ENCODE data around the gene GMDS. TPM values are rescaled to one million over a fixed set of nuclear protein-coding genes. Genes with fewer than 3 reads are reported as not detected.

Gene GMDS
- total RNA-seq, 4 donors from 2014 or later, result 3.4 to 7.2 (median 4.6) TPM

DNA sequence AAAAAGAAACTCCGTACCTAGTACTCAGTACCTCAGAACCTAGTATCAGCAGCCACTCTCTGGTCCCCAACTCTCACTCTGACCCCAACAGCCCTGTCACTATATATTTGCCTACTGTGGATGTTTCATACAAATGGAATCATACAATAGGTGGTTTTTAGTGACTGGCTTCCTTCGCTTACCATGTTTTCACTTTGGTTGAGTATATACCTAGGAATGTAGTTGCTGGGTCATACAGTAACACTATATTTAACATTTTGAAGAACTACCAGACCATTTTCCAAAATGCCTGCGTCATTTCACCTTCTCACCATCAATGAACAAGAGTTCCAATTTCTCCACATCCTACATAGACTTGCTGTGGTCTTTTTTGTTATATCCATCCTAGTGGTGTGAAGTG is 283.2 kb downstream of the GMDS start:
- Histone ChIP-seq H3K4me3 (no peak overlapping the region), H3K4me1 (no peaks in the 10 kb centered on the region), H3K9me3 (no peaks in the 10 kb centered on the region), H3K27me3 (no peaks in the 10 kb centered on the region), H3K27ac (no peak overlapping the region), H3K36me3 (no peaks in the 10 kb centered on the region)
- ATAC-seq (no peak), DNase-seq (no peak)
- in situ Hi-C loops (cut with MboI; ENCODE audit: low sequenced_read_pairs in 4 of 4) (no loop called here), intact Hi-C loops (cut with DNase I; ENCODE audit: low total_unique reads) (no loop called here)
- TF ChIP-seq, protein P1, sequence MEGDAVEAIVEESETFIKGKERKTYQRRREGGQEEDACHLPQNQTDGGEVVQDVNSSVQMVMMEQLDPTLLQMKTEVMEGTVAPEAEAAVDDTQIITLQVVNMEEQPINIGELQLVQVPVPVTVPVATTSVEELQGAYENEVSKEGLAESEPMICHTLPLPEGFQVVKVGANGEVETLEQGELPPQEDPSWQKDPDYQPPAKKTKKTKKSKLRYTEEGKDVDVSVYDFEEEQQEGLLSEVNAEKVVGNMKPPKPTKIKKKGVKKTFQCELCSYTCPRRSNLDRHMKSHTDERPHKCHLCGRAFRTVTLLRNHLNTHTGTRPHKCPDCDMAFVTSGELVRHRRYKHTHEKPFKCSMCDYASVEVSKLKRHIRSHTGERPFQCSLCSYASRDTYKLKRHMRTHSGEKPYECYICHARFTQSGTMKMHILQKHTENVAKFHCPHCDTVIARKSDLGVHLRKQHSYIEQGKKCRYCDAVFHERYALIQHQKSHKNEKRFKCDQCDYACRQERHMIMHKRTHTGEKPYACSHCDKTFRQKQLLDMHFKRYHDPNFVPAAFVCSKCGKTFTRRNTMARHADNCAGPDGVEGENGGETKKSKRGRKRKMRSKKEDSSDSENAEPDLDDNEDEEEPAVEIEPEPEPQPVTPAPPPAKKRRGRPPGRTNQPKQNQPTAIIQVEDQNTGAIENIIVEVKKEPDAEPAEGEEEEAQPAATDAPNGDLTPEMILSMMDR (IDR thresholded peaks at IDR 0.05 in 4 of 5, conservative IDR thresholded peaks at IDR 0.05 in 1 of 5), result no peak
- no peak for TF ChIP-seq POLR2A (IDR thresholded peaks at IDR 0.05)

GRCh38 chr6:1960486-1961142 is 284.8 kb downstream of the GMDS start:
- no peak for DNase-seq
- Histone ChIP-seq H3K27ac (no peak overlapping the region), H3K36me3 (no peaks in the 10 kb centered on the region), H3K4me1 (no peaks in the 10 kb centered on the region), H3K4me3 (no peak overlapping the region), H3K27me3 (no peaks in the 10 kb centered on the region), H3K9me3 (no peaks in the 10 kb centered on the region)
- TF ChIP-seq POLR2A (IDR thresholded peaks at IDR 0.05), result no peak
- TF ChIP-seq, protein P1 (IDR thresholded peaks at IDR 0.05 in 4 of 5, conservative IDR thresholded peaks at IDR 0.05 in 1 of 5), result no peak
- in situ Hi-C loops (cut with MboI; ENCODE audit: low sequenced_read_pairs in 4 of 4) (no loop called here), intact Hi-C loops (cut with DNase I; ENCODE audit: low total_unique reads) (no loop called here)
- no peak for ATAC-seq

- no peak for DNase-seq
- in situ Hi-C loops (cut with MboI; ENCODE audit: low sequenced_read_pairs in 4 of 4), result no loop called here
- no peak overlapping the region for H3K27ac ChIP-seq
These were observed 287.1 kb downstream of the GMDS start for GRCh38 chr6:1958257-1958656.

DNA sequence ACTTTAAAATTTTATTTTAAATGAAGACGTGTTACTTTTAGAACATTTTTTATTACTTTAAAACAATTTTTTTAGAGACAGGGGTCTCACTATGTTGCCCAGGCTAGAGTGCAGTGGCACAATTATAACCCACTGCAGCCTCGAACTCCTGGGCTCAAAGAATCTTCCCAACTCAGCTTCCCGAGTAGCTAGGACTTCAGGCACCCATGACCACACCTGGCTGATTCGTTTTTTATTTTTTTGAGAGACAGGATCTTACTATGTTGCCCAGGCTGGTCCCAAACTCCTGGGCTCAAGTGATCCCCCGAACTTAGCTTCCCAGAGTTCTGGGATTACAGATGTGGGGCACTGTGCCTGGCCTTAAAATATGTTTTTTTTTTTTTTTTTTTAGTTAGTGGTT is 287.7 kb downstream of the GMDS start:
- no peaks in the 10 kb centered on the region for H3K4me1 ChIP-seq
- H3K36me3 ChIP-seq, result no peaks in the 10 kb centered on the region
- no peak overlapping the region for H3K27ac ChIP-seq
- in situ Hi-C loops (cut with MboI; ENCODE audit: low sequenced_read_pairs in 4 of 4) (no loop called here), intact Hi-C loops (cut with DNase I; ENCODE audit: low total_unique reads) (no loop called here)
- no peak overlapping the region for H3K4me3 ChIP-seq
- H3K27me3 ChIP-seq, result no peaks in the 10 kb centered on the region
- H3K9me3 ChIP-seq, result no peaks in the 10 kb centered on the region
- TF ChIP-seq POLR2A (IDR thresholded peaks at IDR 0.05), result no peak
- TF ChIP-seq, protein P1 (IDR thresholded peaks at IDR 0.05 in 4 of 5, conservative IDR thresholded peaks at IDR 0.05 in 1 of 5), result no peak
- no peak for ATAC-seq
- DNase-seq, result no peak

More at GRCh38 chr6:1958257-1958656, 287.1 kb downstream of the GMDS start:
- TF ChIP-seq POLR2A (IDR thresholded peaks at IDR 0.05), result no peak
- TF ChIP-seq, protein P1 (IDR thresholded peaks at IDR 0.05 in 4 of 5, conservative IDR thresholded peaks at IDR 0.05 in 1 of 5), result no peak
- H3K4me3 ChIP-seq, result no peak overlapping the region
- H3K36me3 ChIP-seq, result no peaks in the 10 kb centered on the region
- ATAC-seq, result no peak
- no peaks in the 10 kb centered on the region for H3K9me3 ChIP-seq
- intact Hi-C loops (cut with DNase I; ENCODE audit: low total_unique reads), result no loop called here
- no peaks in the 10 kb centered on the region for H3K27me3 ChIP-seq
- no peaks in the 10 kb centered on the region for H3K4me1 ChIP-seq

Data from gastrocnemius medialis (tissue), 4 donors.